Stimulated activated CD4-positive, alpha-beta T cell treated with anti-CD3 and anti-CD28 coated beads, Interleukin-15, amount 100 ng/mL, for 48 hours (primary cell): ENCODE data around the gene ARG1.

Source experiments
- DNase-seq, 2 donors: peaks; one replicate each; pipeline ENCODE4 v3.0.0-alpha.2; 2020; ENCODE audit warnings: low read depth in 2 of 2

Gene ARG1

GRCh38 chr6:131586543-131586942, 13.5 kb downstream of the ARG1 start:
- no peak for DNase-seq

DNA sequence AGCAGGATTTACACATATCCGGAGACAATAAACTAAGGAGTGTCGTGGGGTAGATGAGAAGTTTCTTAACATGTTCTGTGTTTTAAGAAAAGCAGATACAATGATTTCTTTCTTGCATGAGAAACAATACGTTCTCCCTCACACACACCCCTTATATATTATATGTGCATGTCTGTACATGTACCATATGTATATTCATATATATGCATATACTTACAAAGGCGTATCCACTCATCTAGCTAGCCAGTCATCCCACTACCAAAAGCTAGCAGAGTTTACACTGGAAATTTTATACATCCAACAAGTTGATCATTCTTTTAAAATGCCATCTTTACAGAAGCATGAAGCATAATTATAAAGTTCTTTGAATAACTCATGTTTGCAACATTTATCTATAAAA, 14.9 kb downstream of the ARG1 start:
- no peak for DNase-seq

- DNase-seq: no peak
Observed at GRCh38 chr6:131588643-131589042, 15.6 kb downstream of the ARG1 start.

GRCh38 chr6:131592935-131593334, 19.9 kb downstream of the ARG1 start:
- DNase-seq: no peak

DNA sequence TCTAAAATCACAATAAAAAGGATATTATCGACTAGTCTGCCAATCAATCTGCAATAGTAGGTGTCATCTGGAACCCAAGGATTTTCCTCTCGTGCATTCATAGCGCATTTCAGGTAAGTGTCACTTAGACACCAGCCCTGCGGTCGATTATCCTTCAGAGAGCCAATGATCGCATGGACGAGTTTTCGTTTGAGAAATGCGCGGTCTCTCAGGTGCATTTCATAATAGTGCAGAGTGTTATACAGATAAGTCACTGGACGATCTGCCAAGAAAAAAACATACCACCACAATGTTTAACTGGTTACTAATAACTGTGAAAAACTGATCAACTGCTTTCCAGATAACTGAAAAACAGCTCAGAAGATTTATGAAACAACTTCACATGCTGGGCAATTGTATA, 21.0 kb downstream of the ARG1 start:
- DNase-seq: no peak

DNA sequence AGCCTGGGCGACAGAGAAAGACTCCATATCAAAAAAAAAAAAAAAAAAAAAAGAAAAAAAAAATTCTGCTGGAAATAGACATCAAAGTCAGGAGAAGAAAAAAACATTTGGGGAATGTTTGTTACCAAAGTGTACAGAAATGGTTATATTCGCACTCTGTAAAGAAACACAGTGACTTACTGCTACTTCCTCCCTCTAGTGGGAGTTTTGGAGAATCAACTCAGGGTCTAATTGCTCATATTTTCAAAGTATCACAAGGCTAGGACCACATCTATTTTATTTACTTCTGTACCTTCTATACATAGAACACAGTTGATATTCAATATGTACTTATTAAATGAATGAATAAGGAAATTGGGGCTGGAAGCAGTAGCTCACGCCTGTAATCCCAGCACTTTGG, 24.4 kb downstream of the ARG1 start:
- DNase-seq: no peak

- DNase-seq: no peak
Observed at GRCh38 chr6:131600716-131601115, 27.7 kb downstream of the ARG1 start.

DNA sequence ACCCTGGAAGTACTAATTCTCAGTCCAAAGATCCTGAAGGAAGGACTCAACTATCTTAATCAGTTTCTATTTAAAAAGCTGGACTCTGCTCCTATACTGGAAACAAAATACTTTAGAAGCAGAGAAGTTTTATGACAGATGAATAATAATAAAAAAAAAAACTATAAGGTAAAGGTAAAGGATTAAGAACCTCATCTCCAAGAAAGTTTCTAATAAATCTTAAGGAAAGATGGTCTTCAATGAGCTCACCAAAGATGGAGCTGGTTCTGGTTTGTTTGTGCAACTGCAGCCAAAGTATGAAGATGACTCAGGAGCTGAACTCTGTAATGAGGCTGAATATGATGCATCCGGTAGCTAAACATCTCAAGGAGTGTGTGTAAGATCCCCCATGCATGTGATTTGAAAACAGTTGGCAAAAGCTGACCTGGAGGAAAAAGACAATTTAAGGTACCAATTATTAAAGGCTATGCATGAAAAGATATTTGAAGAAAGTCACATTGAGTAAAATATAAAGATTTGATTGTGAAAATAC, 29.8 kb downstream of the ARG1 start:
- no peak for DNase-seq

DNA sequence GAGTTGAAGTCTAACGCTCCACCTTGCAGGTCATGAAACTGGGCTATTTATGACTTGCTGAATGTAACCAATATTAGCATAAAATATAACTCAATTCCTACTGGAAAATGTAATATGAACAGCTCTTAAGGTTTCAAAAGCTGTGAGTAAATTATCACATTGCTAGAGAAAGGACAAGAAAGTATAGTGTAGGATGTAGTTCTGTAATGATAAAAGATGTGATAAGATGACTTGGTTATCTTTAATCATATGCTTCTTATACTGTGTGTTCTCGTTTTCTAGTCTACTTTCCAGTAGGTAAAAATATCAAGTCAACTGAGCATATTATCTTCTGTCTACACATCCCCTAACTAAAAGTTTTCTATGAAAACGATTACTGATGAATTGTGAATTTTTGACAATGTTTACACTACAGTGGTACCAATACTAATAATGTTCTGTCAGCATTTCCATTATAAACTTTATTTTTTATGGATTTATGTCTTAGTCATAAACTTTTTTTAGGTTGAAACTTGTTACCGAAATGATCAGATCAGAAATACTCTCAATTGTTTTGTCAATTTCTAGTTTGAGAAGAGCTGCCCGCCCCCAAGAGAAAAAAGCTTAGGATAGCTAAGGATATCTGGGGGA, 40.4 kb downstream of the ARG1 start:
- no peak for DNase-seq

- no peak for DNase-seq
Observed at GRCh38 chr6:131615275-131615674, 42.2 kb downstream of the ARG1 start.

DNA sequence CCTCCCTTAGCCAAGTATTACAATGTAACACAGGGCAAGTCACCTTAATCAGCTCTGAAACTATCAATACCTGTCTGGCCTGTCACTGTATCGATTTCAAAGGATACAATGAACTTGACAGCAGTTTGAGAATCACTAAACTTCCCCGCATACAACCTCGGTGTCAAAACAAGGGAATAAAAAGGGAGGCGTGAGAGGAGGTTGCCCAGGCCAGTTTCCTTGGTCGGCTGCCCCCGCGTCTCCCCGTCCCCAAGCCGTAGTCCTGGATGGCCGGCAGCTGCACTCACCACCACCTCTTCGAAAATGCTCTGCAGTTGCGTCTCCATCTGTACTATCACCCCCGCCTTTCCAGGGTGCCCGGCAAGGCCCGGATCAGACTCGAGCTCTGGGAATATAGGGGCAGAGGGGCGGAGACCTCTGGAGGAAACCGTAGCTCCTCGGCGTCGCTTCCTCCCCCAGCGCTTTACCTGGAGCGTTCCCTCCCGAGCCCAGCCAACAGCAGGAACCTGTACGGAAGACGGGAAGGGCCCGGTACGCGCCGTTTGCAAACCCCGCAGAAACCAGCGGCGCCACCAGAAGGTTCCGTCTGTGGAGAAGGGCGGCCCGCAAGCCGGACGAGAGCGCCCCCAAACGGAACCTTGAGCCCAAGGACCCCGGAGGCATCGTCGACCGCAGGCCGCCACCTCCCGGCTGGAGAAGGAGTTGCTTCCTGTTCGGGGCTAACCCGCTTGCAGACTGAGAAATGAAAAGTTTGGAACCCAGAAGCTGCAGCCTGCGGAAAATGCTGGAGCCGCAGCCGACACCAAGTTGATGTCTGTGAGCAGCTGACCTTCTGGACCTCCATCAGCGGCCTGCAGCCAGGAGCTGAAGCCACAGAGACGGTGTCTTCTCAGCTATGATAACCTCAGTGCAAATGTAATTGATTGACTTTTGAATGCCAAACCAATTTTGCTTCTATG, 55.0 kb downstream of the ARG1 start, which contains the start of gene MED23:
MED23 (minus strand) TSS at position 519 of the 959 bp plus-strand sequence; CDS start at position 326, 193 bp downstream.
- peak; percentile 90 to 92 for DNase-seq

DNA sequence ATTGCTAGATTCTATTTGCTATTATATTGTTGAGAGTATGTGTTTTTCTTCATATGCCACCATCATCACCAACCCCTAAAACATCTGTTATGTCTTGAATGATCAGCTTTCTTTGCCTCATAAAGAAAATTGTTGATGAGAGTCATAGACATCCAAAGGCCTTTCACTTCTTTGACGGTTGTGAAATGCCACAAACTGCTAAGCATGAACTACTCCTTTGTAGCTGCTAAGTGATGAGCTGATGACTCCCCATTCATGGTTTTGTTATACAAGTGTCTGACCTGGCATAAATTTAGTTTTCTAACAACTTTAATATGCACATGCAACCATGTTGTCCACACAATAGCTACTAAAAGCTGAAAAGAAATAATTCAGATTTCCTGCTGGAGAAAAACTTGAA, 55.7 kb downstream of the ARG1 start:
- DNase-seq: no peak

- DNase-seq: no peak
Observed at GRCh38 chr6:131629651-131630050, 56.6 kb downstream of the ARG1 start.

DNA sequence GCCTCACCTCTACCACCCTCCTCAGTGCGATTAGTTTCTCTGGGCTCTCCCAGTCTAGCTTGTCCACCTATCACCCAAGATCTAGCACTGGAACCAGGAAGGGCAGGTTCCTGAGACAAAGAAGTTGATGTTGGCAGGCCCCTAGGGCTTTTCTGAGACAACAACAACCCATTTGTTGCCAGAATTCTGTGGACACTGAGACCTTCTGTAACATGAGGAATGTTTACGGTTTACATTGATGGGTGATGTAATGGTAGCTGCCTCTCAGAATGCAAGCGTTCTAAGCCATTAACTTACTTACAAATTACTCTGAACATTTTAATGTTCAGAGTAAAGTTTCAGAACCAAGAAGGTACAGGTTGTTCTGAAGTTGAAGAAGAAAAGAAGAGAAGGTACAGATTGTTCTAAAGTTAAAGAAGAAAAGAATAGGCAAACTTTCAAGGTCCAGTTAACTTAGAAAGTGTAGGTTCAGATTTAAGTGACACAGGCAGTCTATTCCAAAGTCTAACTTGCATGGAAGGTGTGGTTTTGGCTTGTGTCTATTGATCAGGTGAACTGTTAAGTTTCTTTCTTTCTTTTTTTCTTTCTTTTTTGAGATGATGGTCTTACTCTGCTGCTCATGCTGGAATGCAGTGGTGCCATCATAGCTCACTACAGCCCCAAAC, 58.7 kb downstream of the ARG1 start:
- no peak for DNase-seq
